GM18520 (cell line): ENCODE measurements around the gene ZMYND12.
"Not testable (repeated sequence)": the region's sequence is repeated elsewhere in the genome, so short reads cannot be mapped to it uniquely, and the experiment has no call there.

Experiments
- ATAC-seq: cut with Tn5 transposase; IDR thresholded peaks from one replicate; pipeline ENCODE4 v1.9.1; 2021; ENCODE audit not compliant: unreplicated experiment

Gene ZMYND12

GRCh38 chr1:42456010-42456753 lies at the start of gene ZMYND12, which contains the start of gene PPCS:
ZMYND12 (minus strand) TSS chr1:42456022; CDS start chr1:42455997, 25 bp downstream.
PPCS (plus strand) TSS chr1:42456543; CDS start chr1:42456566, 23 bp downstream.
- peak; percentile 80 for ATAC-seq

- no peak for ATAC-seq
These were observed 48.8 kb upstream of the ZMYND12 start for GRCh38 chr1:42504535-42505128.

GRCh38 chr1:42502031-42502430 lies 46.2 kb upstream of the ZMYND12 start:
- ATAC-seq = not testable (repeated sequence)

GRCh38 chr1:42490237-42490636 lies 34.4 kb upstream of the ZMYND12 start:
- ATAC-seq = no peak

- ATAC-seq = no peak
These were observed 28.6 kb upstream of the ZMYND12 start for GRCh38 chr1:42484382-42484781.

- no peak for ATAC-seq
These were observed 26.9 kb upstream of the ZMYND12 start for GRCh38 chr1:42482635-42483153.

- no peak for ATAC-seq
These were observed 25.1 kb upstream of the ZMYND12 start for GRCh38 chr1:42480921-42481320.

GRCh38 chr1:42479621-42480020 lies 23.8 kb upstream of the ZMYND12 start:
- ATAC-seq = no peak

GRCh38 chr1:42477775-42478174 lies 22.0 kb upstream of the ZMYND12 start:
- no peak for ATAC-seq

- ATAC-seq = not testable (repeated sequence)
These were observed 21.5 kb upstream of the ZMYND12 start for GRCh38 chr1:42477354-42477753.

- ATAC-seq = no peak
These were observed 20.8 kb upstream of the ZMYND12 start for GRCh38 chr1:42476605-42477004.

GRCh38 chr1:42469727-42470126 lies 13.9 kb upstream of the ZMYND12 start:
- ATAC-seq = peak; percentile 60

- no peak for ATAC-seq
These were observed 10.2 kb upstream of the ZMYND12 start for GRCh38 chr1:42466030-42466429.

GRCh38 chr1:42463921-42464320 lies 8.1 kb upstream of the ZMYND12 start:
- no peak for ATAC-seq

- ATAC-seq = peak; percentile 96
These were observed 7.3 kb upstream of the ZMYND12 start, which contains the start of gene CCDC30 for GRCh38 chr1:42462828-42463763. CCDC30 (plus strand) TSS chr1:42463286; CDS start chr1:42480552, 17,266 bp downstream.

- ATAC-seq = no peak
These were observed 5.4 kb upstream of the ZMYND12 start for GRCh38 chr1:42461196-42461595.

- peak; percentile 31 for ATAC-seq
These were observed 900 bp upstream of the ZMYND12 start for GRCh38 chr1:42456754-42457089.

GRCh38 chr1:42454403-42454802 lies 1.4 kb downstream of the ZMYND12 start:
- no peak for ATAC-seq

GRCh38 chr1:42453386-42453785 lies 2.4 kb downstream of the ZMYND12 start:
- no peak for ATAC-seq

GRCh38 chr1:42450061-42450460 lies 5.8 kb downstream of the ZMYND12 start:
- ATAC-seq = no peak

- ATAC-seq = no peak
These were observed 6.6 kb downstream of the ZMYND12 start for GRCh38 chr1:42449256-42449655.
